Smooth muscle cell (in vitro differentiated cells): ENCODE results near the gene NDUFA12. TPM values are rescaled to one million over a fixed set of nuclear protein-coding genes. Genes with fewer than 3 reads are reported as not detected.

Source experiments
- DNase-seq: peaks from one replicate; lab custom pipeline; 2025; ENCODE audit not compliant: unreplicated experiment; lab: John Stamatoyannopoulos, UW
- H2AFZ ChIP-seq: fragments of 200-600 bp; sonication (generic); 2 replicates; pipeline ENCODE4 v1.6.0; 2016; ENCODE audit warnings: antibody characterized with exemption, low read depth, mild to moderate bottlenecking
- H3F3A ChIP-seq: fragments of 200-600 bp; sonication (generic); 2 replicates; pipeline ENCODE4 v1.6.0; 2017; ENCODE audit warnings: antibody characterized with exemption, low read depth
- H3K27ac ChIP-seq: fragments of 200-600 bp; sonication (generic); 2 replicates; pipeline ENCODE4 v1.5.1; 2016; ENCODE audit warnings: low read depth, mild to moderate bottlenecking
- H3K27me3 ChIP-seq: fragments of 200-600 bp; sonication (generic); 2 replicates; pipeline ENCODE4 v1.6.1; 2016; ENCODE audit warnings: low read depth, mild to moderate bottlenecking
- H3K36me3 ChIP-seq: fragments of 200-600 bp; sonication (generic); 2 replicates; pipeline ENCODE4 v1.5.1; 2016; ENCODE audit warnings: low read depth
- H3K4me1 ChIP-seq: fragments of 200-600 bp; sonication (generic); 2 replicates; pipeline ENCODE4 v1.5.1; 2016; ENCODE audit warnings: low read depth
- H3K4me2 ChIP-seq: fragments of 200-600 bp; sonication (generic); 2 replicates; pipeline ENCODE4 v1.6.0; 2016; ENCODE audit warnings: mild to moderate bottlenecking
- H3K4me3 ChIP-seq: fragments of 200-600 bp; sonication (generic); 2 replicates; pipeline ENCODE4 v1.5.1; 2016; ENCODE audit warnings: mild to moderate bottlenecking
- H3K79me2 ChIP-seq: fragments of 200-600 bp; sonication (generic); 2 replicates; pipeline ENCODE4 v1.6.0; 2016; ENCODE audit warnings: low read depth, mild to moderate bottlenecking
- H3K9ac ChIP-seq: fragments of 200-600 bp; sonication (generic); 2 replicates; pipeline ENCODE4 v1.6.0; 2016; ENCODE audit warnings: low read depth
- H3K9me3 ChIP-seq: fragments of 200-600 bp; sonication (generic); replicated peaks from 2 replicates; pipeline ENCODE4 v1.5.1; 2016; ENCODE audit warnings: low read depth
- H4K20me1 ChIP-seq: fragments of 200-600 bp; sonication (generic); 2 replicates; pipeline ENCODE4 v1.6.0; 2016; ENCODE audit warnings: low read depth
- WGBS: methylation state at CpG from one replicate; pipeline ENCODE4 v1.1.7; 2016; ENCODE audit warnings: low lambda C conversion rate; 5-methylcytosine and 5-hydroxymethylcytosine counted together
- polyA plus RNA-seq: library from polyadenylated mRNA; unstranded; fragments of >200 nt; fragmentation: Nextera tagmentation; extraction: Ambion mirVana; gene quantifications from 2 replicates; pipeline ENCODE4 v1.2.1, GENCODE V29; 2016
- total RNA-seq: library from RNA; depleted of rRNA; stranded (reverse); fragments of >200 nt; gene quantifications from 2 replicates; pipeline ENCODE4 v1.2.3, GENCODE V29; 2014
- TF ChIP-seq, protein P1 (sequence below): fragments of 200-600 bp; sonication (generic); IDR thresholded peaks from 2 replicates; pipeline ENCODE4 v1.5.1; 2017; ENCODE audit warnings: borderline replicate concordance, mild to moderate bottlenecking, antibody characterized with exemption; ENCODE audit not compliant: insufficient read depth, poor library complexity, severe bottlenecking

NDUFA12 gene
- total and polyA plus RNA-seq, 2 experiments from 2014 or later, result 236 to 300 TPM

DNA sequence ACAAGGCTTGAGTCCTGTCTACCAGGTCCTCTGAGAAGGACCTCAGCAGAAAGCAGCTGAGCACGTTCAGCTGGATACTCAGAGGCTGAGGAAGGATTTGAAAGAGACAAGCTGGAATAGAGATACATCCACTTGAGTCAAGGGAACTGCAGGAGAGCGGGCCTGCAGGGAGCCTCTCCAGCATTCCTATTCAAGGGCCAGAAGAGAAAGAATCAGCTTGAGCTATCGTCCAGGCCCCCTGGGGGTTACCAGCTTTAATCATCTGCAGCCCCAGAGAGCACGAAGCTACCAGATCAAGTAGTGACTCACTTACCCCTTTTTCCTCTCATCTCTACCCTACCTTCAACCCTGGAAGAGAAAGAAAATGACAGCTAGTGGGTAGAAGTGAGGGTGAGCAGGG lies 80.9 kb downstream of the NDUFA12 start:
- H3K27me3 ChIP-seq, result no peaks in the 10 kb centered on the region
- H3K9me3 ChIP-seq, result no peaks in the 10 kb centered on the region
- no peaks in the 10 kb centered on the region for H3F3A ChIP-seq
- TF ChIP-seq, protein P1, sequence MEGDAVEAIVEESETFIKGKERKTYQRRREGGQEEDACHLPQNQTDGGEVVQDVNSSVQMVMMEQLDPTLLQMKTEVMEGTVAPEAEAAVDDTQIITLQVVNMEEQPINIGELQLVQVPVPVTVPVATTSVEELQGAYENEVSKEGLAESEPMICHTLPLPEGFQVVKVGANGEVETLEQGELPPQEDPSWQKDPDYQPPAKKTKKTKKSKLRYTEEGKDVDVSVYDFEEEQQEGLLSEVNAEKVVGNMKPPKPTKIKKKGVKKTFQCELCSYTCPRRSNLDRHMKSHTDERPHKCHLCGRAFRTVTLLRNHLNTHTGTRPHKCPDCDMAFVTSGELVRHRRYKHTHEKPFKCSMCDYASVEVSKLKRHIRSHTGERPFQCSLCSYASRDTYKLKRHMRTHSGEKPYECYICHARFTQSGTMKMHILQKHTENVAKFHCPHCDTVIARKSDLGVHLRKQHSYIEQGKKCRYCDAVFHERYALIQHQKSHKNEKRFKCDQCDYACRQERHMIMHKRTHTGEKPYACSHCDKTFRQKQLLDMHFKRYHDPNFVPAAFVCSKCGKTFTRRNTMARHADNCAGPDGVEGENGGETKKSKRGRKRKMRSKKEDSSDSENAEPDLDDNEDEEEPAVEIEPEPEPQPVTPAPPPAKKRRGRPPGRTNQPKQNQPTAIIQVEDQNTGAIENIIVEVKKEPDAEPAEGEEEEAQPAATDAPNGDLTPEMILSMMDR, result no peak
- H3K4me2 ChIP-seq, result no peak overlapping the region
- no peak overlapping the region for H2AFZ ChIP-seq
- no peak overlapping the region for H3K4me3 ChIP-seq
- no peak overlapping the region for H3K9ac ChIP-seq
- 51% methylated on average over 4 of the region's 4 CpGs for WGBS
- H3K79me2 ChIP-seq, result no peaks in the 10 kb centered on the region
- no peaks in the 10 kb centered on the region for H4K20me1 ChIP-seq
- no peaks in the 10 kb centered on the region for H3K36me3 ChIP-seq
- no peak for DNase-seq
- no peak overlapping the region for H3K27ac ChIP-seq
- H3K4me1 ChIP-seq, result no peaks in the 10 kb centered on the region

Other genes starting within 250 kb of the NDUFA12 start
- gene NR2C1, start 69.9 kb upstream of the NDUFA12 start, total RNA-seq, result 48.0 and 58.6 TPM in 2 replicates
- gene NR2C1, start 69.9 kb upstream of the NDUFA12 start, polyA plus RNA-seq, result 23.7 and 25.4 TPM in 2 replicates
- 7.7 and 11.0 TPM in 2 replicates for gene FGD6, start 213.8 kb upstream of the NDUFA12 start, total RNA-seq
- gene FGD6, start 213.8 kb upstream of the NDUFA12 start, polyA plus RNA-seq, result 2.5 and 3.5 TPM in 2 replicates
- 65.2 and 71.5 TPM in 2 replicates for gene VEZT, start 214.1 kb upstream of the NDUFA12 start, total RNA-seq
- gene VEZT, start 214.1 kb upstream of the NDUFA12 start, polyA plus RNA-seq, result 21.2 and 24.8 TPM in 2 replicates